Stimulated activated naive CD8-positive, alpha-beta T cell treated with anti-CD3 and anti-CD28 coated beads, Interleukin-15, amount 100 ng/mL, for 72 hours (primary cell): ENCODE data around the gene PELO.
"Not testable (repeated sequence)": the region's sequence is repeated elsewhere in the genome, so short reads cannot be mapped to it uniquely, and the experiment has no call there.

Source experiments
- ATAC-seq: fragments of 150-1000 bp; cut with Tn5 transposase; 2 replicates; pipeline ENCODE4 v1.10.0; 2021; ENCODE audit warnings: mild to moderate bottlenecking, moderate library complexity
- DNase-seq, 2 donors: peaks; one replicate each; pipeline ENCODE4 v3.0.0; 2021 to 2022
- H3K27ac Mint-ChIP-seq, 2 donors: one replicate each; pipeline ENCODE4 v1.8.0; 2022; ENCODE audit warnings: mild to moderate bottlenecking in 2 of 2, mixed read lengths in 2 of 2, moderate library complexity in 2 of 2
- H3K27me3 Mint-ChIP-seq: one replicate; pipeline ENCODE4 v1.8.0; 2022; ENCODE audit warnings: mixed read lengths
- H3K4me1 Mint-ChIP-seq: one replicate; pipeline ENCODE4 v1.8.0; 2022; ENCODE audit warnings: mild to moderate bottlenecking, mixed read lengths
- H3K4me3 Mint-ChIP-seq, 2 donors: one replicate each; pipeline ENCODE4 v1.8.0; 2022; ENCODE audit warnings: mild to moderate bottlenecking in 2 of 2, mixed read lengths in 2 of 2, moderate library complexity in 1 of 2
- H3K9me3 Mint-ChIP-seq, 2 donors: one replicate each; pipeline ENCODE4 v1.8.0; 2022; ENCODE audit warnings: mixed read lengths in 2 of 2

PELO gene, protein sequence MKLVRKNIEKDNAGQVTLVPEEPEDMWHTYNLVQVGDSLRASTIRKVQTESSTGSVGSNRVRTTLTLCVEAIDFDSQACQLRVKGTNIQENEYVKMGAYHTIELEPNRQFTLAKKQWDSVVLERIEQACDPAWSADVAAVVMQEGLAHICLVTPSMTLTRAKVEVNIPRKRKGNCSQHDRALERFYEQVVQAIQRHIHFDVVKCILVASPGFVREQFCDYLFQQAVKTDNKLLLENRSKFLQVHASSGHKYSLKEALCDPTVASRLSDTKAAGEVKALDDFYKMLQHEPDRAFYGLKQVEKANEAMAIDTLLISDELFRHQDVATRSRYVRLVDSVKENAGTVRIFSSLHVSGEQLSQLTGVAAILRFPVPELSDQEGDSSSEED

DNA sequence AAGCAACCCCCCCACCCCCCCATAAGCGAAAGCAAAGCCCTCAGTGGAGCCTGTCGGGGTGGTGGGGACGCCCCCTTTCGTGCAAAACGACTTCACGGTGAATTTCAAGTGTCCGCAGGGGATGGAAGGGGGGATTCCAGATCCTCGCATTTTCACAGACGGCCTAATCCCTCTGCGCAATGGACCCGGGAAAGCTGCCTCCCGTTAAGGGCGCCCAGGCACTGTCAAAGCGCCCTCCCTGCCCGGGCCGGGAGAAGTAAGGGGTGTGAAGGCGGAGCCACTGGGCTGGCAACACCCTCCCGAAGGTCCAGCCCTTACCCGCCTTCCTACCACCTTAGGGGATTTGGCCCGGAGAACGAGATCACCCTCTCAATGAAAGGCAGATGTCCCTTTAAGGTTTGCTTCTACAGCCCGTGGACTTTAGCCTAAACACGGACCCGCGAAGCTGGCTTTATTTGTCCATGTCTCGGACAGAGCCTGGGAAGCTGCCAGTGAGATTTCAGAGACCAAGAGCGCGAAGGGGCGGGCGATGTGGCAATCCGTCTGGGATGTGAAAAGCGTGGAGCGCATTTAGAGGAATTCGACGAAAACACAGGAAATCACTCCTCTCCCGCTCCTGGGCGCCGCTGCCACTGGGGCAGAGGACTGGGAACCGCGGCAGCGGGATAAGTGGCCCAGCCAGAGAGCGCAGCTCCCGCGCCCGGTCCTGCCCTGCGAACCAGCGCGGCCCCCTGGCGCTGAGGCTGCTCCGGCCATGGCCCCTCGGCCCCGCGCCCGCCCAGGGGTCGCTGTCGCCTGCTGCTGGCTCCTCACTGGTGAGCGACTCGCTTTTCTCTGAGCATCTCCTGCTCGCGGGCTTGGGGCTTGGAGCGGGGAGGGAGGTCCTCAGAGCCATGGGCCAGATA lies at the start of gene PELO, which contains the start of gene ITGA1:
PELO (plus strand) TSS at position 317 of the 905 bp plus-strand sequence. CDS start 12,479 bp downstream, outside the sequence.
ITGA1 (plus strand) TSS at position 317 of the 905 bp plus-strand sequence; CDS start at position 755, 438 bp downstream.
- Mint-ChIP-seq H3K4me3 (peak within 1 kb of the TSS; percentile 89 to 93), H3K9me3 (no peaks in the 10 kb centered on the region), H3K4me1 (peaks cover 39% of the 10 kb centered on the region), H3K27me3 (no peaks in the 10 kb centered on the region), H3K27ac (peak within 1 kb of the TSS; percentile 92 to 98)
- DNase-seq, result peak; percentile 61 to 67
- peak; percentile 84 for ATAC-seq

DNA sequence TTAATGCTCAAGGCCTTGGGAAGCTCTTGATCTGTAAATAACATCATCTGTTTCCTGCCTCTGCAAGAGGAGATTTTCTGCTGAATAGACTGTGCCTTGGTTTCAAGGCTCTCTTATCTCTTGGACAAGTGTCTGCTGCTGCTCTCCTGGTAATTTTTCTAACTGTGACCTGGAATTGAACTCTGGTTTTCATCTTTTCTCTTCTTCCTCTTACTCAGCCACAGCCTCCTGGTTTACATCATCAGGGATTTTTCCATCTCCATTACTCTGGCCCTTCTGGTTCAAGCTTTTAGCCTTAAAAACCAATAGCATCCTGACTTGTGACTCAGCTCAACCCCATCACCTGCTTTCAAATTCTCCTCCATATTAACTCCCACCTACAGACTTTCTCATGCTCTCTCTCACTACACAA lies 49.6 kb upstream of the PELO start:
- ATAC-seq, result peak; percentile 61

DNA sequence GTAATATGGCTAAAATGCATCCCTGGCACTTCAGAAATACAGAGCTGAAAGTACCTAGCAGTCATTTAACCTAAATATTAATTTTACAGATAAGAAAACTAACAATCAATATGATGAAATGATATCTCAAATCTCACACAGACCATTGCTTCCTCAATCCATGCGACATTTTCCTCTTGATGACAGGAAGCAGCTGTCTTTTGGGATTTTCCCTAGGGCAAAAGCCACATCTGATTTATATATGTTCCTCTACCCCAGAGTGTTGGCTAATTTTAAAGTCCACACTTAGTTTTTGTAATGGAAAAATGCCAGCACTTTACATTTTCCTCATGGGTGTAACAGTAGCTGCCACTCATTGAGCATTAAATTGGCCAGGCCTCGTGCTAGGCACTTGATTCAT lies 47.7 kb upstream of the PELO start:
- H3K9me3 Mint-ChIP-seq, result no peaks in the 10 kb centered on the region
- H3K27me3 Mint-ChIP-seq, result no peaks in the 10 kb centered on the region
- peaks cover 62% of the 10 kb centered on the region for H3K4me1 Mint-ChIP-seq
- H3K4me3 Mint-ChIP-seq, result no peak overlapping the region
- ATAC-seq (no peak), DNase-seq (no peak)
- no peak overlapping the region for H3K27ac Mint-ChIP-seq

More for the DNA sequence above, 49.6 kb upstream of the PELO start:
- Mint-ChIP-seq H3K4me3 (peak overlapping the region in 1 of 2 donors; percentile 27), H3K27me3 (no peaks in the 10 kb centered on the region), H3K9me3 (no peaks in the 10 kb centered on the region), H3K27ac (peak overlapping the region in 1 of 2 donors; percentile 29), H3K4me1 (peaks cover 43% of the 10 kb centered on the region)
- no peak for DNase-seq

DNA sequence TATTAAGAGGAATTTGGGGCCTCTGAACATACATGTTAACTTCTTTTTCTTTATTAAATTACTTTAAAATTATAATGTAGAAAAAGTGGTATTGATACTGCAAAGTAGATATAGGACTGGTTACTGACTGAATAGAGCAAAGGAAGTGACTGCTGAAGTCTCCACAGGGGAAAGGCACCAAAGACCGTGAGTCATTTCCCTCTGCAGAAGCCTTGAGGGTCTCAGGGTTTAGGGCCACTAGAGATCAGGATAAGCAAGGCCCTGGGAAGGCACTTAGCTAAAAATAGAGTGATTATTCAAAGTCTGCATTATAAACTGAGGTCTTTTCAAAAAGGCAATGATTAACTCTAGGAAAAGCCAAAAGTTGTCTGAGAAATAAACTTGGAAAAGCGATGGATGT lies 44.7 kb upstream of the PELO start:
- Mint-ChIP-seq H3K4me1 (peaks cover 72% of the 10 kb centered on the region), H3K27ac (no peak overlapping the region), H3K4me3 (peak overlapping the region; percentile 30 to 53), H3K27me3 (no peaks in the 10 kb centered on the region), H3K9me3 (peaks cover 0 to 7% of the 10 kb centered on the region in 2 donors)
- ATAC-seq (no peak), DNase-seq (no peak)

DNA sequence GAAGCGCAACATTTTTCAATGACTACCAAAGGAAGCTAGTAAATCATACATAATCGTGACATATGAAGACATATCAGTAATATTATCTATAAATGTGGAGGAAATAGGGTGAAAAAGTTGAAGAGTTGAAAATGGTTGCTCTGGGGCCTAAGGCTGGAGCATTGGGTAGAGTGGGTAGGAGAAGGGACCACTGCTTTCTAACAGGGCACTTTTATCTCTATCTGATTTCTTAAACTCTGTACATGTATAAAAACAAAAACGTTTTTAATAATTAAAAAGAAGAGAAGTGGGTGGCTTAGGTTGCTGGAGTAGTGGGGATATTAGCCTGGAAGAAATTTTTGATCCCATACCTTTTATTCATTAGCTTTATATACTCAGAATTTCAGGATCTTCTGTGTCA lies 44.2 kb upstream of the PELO start:
- H3K4me1 Mint-ChIP-seq, result peaks cover 72% of the 10 kb centered on the region
- H3K27me3 Mint-ChIP-seq, result no peaks in the 10 kb centered on the region
- ATAC-seq, result peak; percentile 17
- H3K9me3 Mint-ChIP-seq, result peaks cover 0 to 7% of the 10 kb centered on the region in 2 donors
- H3K27ac Mint-ChIP-seq, result peak overlapping the region in 1 of 2 donors; percentile 64
- DNase-seq, result no peak
- H3K4me3 Mint-ChIP-seq, result peak overlapping the region; percentile 30 to 53

DNA sequence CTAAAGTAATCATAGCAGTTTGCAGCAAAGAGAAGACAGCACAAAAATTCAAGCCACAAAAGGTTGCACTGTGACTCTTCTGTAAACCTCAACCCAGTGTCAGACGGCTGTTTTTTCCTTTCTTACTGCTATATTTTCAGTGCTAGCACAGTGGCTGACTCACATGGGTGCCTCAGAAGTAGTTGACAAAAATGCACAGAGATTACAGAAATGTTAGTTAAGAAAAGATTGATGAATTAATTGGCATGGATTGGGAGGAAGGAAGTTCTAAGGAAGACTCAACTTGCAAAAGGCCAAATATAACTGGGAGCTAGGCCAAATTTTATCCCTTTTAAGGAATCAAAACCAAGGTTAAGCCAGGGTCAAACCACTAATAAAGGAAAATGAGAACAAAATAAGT lies 43.7 kb upstream of the PELO start:
- peak overlapping the region in 1 of 2 donors; percentile 40 for H3K27ac Mint-ChIP-seq
- H3K4me3 Mint-ChIP-seq, result peak overlapping the region; percentile 19 to 53
- peak; percentile 96 for ATAC-seq
- peaks cover 0 to 7% of the 10 kb centered on the region in 2 donors for H3K9me3 Mint-ChIP-seq
- H3K4me1 Mint-ChIP-seq, result peaks cover 73% of the 10 kb centered on the region
- no peaks in the 10 kb centered on the region for H3K27me3 Mint-ChIP-seq
- peak; percentile 51 to 67 for DNase-seq

DNA sequence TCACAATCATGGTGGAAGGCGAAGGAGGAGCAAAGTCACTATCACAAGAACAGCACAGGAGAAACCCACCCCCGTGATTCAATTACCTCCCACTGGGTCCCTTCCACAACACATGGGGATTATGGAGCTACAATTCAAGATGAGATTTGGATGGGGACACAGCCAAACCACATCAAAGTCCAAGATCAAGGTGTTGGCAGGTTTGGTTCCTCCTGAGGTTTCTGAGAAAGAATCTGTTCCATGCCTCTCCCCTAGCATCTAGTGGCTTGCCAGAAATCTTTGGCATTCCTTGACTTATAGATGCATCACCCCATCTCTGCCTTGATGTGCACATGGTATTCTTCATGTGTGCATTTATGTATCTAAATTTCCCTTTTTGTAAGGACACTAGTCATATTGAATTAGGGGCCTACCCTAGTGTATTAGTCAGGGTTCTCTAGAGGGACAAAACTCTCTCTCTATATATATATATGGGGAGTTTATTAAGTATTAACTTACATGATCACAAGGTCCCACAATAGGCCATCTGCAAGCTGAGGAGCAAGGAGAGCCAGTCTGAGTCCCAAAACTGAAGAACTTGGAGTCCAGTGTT lies 42.8 kb upstream of the PELO start:
- H3K27ac Mint-ChIP-seq, H3K9me3 Mint-ChIP-seq, H3K27me3 Mint-ChIP-seq, H3K4me3 Mint-ChIP-seq, DNase-seq: not testable (repeated sequence)
- peaks cover 73% of the 10 kb centered on the region for H3K4me1 Mint-ChIP-seq
- peak; percentile 51 for ATAC-seq

DNA sequence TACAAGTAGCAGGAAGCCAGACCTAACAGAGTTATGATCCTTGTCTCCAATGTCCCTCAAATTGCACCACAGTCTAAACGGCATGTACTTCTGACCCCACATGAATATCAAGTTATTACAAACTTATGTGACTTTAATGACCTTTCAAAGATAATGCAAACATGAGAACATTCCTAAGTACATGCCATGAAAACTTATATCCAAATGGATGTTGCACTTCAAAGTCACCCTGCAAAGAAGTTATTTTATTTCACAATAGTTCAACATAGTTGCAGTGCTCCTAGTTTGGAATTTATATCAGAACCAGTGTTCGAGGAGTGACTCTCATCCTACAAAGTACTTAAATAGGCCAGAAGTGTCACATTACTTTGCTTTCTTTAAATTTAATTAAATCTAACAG lies 41.2 kb upstream of the PELO start:
- no peak for ATAC-seq
- H3K4me3 Mint-ChIP-seq, result no peak overlapping the region
- H3K27me3 Mint-ChIP-seq, result no peaks in the 10 kb centered on the region
- no peak for DNase-seq
- H3K27ac Mint-ChIP-seq, result no peak overlapping the region
- peaks cover 70% of the 10 kb centered on the region for H3K4me1 Mint-ChIP-seq
- H3K9me3 Mint-ChIP-seq, result peaks cover 0 to 7% of the 10 kb centered on the region in 2 donors

DNA sequence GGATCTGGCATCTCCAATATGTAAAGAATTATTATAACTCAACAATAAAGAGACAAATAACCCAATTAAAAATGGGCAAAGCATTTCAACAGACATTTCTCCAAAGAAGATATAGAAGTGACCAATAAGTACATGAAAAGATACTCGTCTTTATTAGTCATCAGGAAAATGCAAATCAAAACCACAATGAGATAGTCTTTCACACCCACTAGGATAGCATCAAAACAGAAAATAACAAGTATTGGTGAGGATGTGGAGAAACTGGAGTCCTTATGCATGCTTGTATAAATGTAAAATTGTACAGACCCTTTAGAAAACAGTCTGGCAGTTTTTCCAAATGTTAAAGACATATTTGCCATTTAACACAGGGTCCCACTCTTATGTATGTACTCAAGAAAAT lies 39.1 kb upstream of the PELO start:
- Mint-ChIP-seq H3K27me3 (no peaks in the 10 kb centered on the region), H3K27ac (no peak overlapping the region), H3K4me3 (no peak overlapping the region), H3K9me3 (peaks cover 0 to 7% of the 10 kb centered on the region in 2 donors), H3K4me1 (peaks cover 50% of the 10 kb centered on the region)
- no peak for DNase-seq
- peak; percentile 73 for ATAC-seq

DNA sequence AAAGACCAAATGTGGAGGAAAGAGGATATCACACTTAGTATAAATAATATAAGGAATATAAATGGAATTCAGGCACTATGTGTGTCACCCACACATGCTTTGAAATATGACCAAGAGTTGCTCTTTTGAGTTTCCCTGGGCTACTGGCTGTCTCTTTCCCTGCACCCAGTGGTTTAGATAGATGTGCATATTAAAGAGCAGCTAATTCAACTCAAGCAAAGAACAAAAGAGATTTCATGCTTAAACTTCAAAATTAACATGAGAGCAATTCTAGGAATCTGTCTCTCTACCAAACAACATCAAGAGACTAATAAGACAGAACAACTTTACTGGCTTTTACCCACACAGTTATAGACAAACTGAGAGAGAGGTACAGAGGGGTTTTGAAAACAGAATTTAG lies 38.0 kb upstream of the PELO start:
- Mint-ChIP-seq H3K27me3 (no peaks in the 10 kb centered on the region), H3K9me3 (peaks cover 0 to 7% of the 10 kb centered on the region in 2 donors), H3K4me3 (no peak overlapping the region), H3K4me1 (peaks cover 43% of the 10 kb centered on the region), H3K27ac (no peak overlapping the region)
- DNase-seq, result no peak
- no peak for ATAC-seq

DNA sequence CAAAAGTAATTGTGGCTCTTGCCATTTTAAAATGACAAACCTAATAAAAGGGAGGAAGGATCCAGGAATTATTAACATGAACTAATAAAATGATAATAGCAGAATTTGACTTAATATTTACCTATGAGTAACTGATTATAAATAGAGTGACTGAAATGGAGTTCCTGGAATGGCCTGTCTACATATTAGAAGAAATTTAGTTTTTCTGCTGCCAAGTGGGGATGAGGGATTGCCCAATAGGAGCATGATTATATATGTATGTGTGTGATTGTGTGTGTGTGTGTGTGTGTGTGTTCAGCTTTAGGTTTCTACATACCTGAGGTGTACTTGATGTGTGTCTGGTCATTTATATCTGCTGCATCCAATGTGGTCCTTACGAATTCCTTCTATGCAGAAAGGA lies 36.6 kb upstream of the PELO start:
- Mint-ChIP-seq H3K4me3 (no peak overlapping the region), H3K4me1 (peaks cover 29% of the 10 kb centered on the region), H3K27me3 (no peaks in the 10 kb centered on the region), H3K27ac (no peak overlapping the region), H3K9me3 (no peaks in the 10 kb centered on the region)
- no peak for DNase-seq
- no peak for ATAC-seq

DNA sequence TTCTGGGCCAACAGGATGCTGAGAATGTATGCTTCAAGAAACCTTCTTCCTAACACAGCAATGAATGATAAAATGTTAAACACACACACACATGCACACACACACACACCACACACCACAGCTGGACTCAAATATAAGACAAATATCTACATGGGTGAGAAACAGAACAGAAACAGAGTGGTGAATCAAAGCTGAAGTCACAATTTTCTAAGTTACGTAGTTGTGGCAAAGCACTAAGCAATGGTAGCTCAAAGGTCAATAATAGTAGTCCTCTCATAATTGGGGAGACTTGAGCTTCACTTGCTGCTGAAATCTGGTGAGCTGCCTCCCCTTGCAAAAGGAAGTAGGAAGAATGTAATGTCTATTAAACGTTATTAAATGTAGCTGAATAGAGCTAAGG lies 33.7 kb upstream of the PELO start:
- H3K4me3 Mint-ChIP-seq, result no peak overlapping the region
- peaks cover 16% of the 10 kb centered on the region for H3K4me1 Mint-ChIP-seq
- DNase-seq (no peak), ATAC-seq (no peak)
- no peak overlapping the region for H3K27ac Mint-ChIP-seq
- H3K9me3 Mint-ChIP-seq, result no peaks in the 10 kb centered on the region
- no peaks in the 10 kb centered on the region for H3K27me3 Mint-ChIP-seq

DNA sequence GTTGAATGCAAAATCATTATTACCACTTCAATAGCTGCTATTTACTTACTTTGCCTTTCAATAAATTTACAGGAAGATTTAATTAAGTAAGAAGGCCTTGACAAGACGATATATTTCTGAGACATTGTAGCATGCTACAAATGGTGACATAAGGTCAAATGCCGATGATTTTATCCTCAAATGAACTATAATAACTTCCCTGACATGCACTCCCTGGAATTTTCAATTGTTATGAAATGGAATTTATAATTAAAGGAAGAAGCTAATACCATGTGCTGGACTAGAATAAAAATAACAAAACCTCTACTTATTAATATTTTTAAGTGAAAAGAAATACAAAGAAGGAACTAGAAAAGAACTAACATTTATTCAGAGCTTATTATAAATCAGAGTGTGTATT lies 30.2 kb upstream of the PELO start:
- peaks cover 5 to 12% of the 10 kb centered on the region in 2 donors for H3K9me3 Mint-ChIP-seq
- H3K27ac Mint-ChIP-seq, result no peak overlapping the region
- H3K4me1 Mint-ChIP-seq, result peaks cover 23% of the 10 kb centered on the region
- DNase-seq, result no peak
- no peak overlapping the region for H3K4me3 Mint-ChIP-seq
- H3K27me3 Mint-ChIP-seq, result no peaks in the 10 kb centered on the region
- no peak for ATAC-seq

DNA sequence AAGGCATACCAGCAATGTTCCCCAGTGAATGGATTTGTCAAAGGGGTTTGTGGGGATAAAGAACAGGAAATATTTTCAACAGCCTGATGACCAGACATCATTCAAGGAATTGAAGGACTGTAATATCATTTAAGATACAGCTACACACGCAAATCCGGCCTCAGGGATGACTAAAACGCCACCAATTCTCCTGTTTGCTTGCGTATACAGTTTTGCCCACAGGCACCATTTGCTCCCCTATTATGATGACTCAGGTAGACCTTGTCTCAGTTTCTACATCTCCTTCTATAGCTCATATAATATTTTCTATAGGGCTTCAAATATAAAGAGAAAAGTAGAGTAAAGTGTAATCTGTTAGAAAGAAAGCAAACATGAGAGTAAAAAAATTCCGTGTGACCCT lies 29.7 kb upstream of the PELO start:
- no peak overlapping the region for H3K4me3 Mint-ChIP-seq
- ATAC-seq (no peak), DNase-seq (no peak)
- H3K27ac Mint-ChIP-seq, result peak overlapping the region in 1 of 2 donors; percentile 4
- peaks cover 5 to 12% of the 10 kb centered on the region in 2 donors for H3K9me3 Mint-ChIP-seq
- H3K4me1 Mint-ChIP-seq, result peaks cover 23% of the 10 kb centered on the region
- H3K27me3 Mint-ChIP-seq, result no peaks in the 10 kb centered on the region

DNA sequence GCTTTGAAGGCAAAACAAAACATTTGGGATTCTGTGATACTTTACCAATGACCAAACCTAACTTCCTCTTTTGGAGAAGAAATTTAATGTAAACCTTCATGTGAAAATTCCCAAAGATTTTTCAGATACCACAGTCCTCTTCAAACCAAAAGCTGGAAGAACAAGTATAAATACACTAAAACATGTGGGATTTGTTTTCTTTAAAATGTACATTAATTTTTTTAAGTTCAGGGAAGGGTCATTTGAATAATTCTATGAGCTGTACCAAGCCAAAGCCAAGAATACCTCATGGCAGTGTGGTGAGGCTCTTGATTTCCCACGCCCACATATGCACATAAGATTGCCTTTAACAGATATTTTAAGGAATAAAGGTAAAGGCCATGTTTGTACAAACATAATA lies 28.4 kb upstream of the PELO start:
- Mint-ChIP-seq H3K4me3 (no peak overlapping the region), H3K27ac (no peak overlapping the region), H3K27me3 (no peaks in the 10 kb centered on the region), H3K4me1 (peaks cover 28% of the 10 kb centered on the region), H3K9me3 (peaks cover 5 to 19% of the 10 kb centered on the region in 2 donors)
- DNase-seq (no peak), ATAC-seq (no peak)
